HepG2 (cell line): Measurements from ENCODE around the gene PAXIP1. TPM values are rescaled to one million over a fixed set of nuclear protein-coding genes. Genes with fewer than 3 reads are reported as not detected.

Experiments used
- ATAC-seq: fragments of 200-7000 bp; cut with Tn5 transposase; 3 replicates; pipeline ENCODE4 v1.9.1; 2020; ENCODE audit warnings: mild to moderate bottlenecking, moderate library complexity
- BruUV-seq: library from RNA; stranded (reverse); fragments of 400-500 nt; replicated peaks from 2 replicates; lab custom pipeline; 2021; lab: Mats Ljungman, UMichigan
- CTCF ChIA-PET: fragments of 300-600 bp; formaldehyde crosslinking; extraction: SDS; loops from one replicate; lab custom pipeline; 2021; ENCODE audit warnings: low total read pairs, inconsistent platforms, low intra/inter-chr PET ratio; lab: Yijun Ruan, JAX
- POLR2A ChIA-PET: fragments of 350-600 bp; sonication (Branson Sonifier 250); formaldehyde crosslinking; loops from one replicate; lab custom pipeline; 2020; ENCODE audit warnings: antibody characterized with exemption, inconsistent platforms; lab: Yijun Ruan, JAX
- DNase-seq: peaks from one replicate; pipeline ENCODE4 v3.0.0-alpha.2; 2015; ENCODE audit warnings: low spot score
- FAIRE-seq: peaks from 3 replicates; lab custom pipeline; 2011; peaks lifted over from hg19 to GRCh38; lab: Jason Lieb, UNC
- H2AFZ ChIP-seq: one replicate; pipeline ENCODE4 v1.6.1; 2011; ENCODE audit warnings: low read length, inconsistent platforms
- H3K27ac ChIP-seq: fragments of 300-600 bp; 3 replicates; pipeline ENCODE4 v1.8.0; 2011; ENCODE audit warnings: mixed run types, mild to moderate bottlenecking, mixed read lengths, low read length, inconsistent platforms; ENCODE audit not compliant: insufficient read depth; ENCODE audit errors: extremely low read length
- H3K27me3 ChIP-seq, 2 experiments: fragments of 200-600 bp in 1 of 2; 2 replicates in 1 of 2; 3 replicates in 1 of 2; pipeline versions ENCODE4 v1.6.0 to v1.8.0; 2011; ENCODE audit warnings: low read length in 2 of 2, mild to moderate bottlenecking in 2 of 2, moderate library complexity in 2 of 2, inconsistent platforms in 1 of 2; ENCODE audit not compliant: insufficient read depth in 2 of 2, control insufficient read depth in 1 of 2
- H3K36me3 ChIP-seq, 2 experiments: fragments of 200-600 bp in 1 of 2; replicated peaks in 1 of 2; 2 replicates in 1 of 2; 3 replicates in 1 of 2; pipeline versions ENCODE4 v1.5.1 to v1.8.0; 2011; ENCODE audit warnings: low read length in 2 of 2, inconsistent platforms in 1 of 2; ENCODE audit not compliant: insufficient read depth in 2 of 2, control insufficient read depth in 1 of 2
- H3K4me1 ChIP-seq: 2 replicates; pipeline ENCODE4 v1.5.1; 2012; ENCODE audit warnings: low read length, inconsistent platforms; ENCODE audit not compliant: insufficient read depth
- H3K4me2 ChIP-seq: 2 replicates; pipeline ENCODE4 v1.6.0; 2011; ENCODE audit warnings: low read depth, low read length, inconsistent platforms
- H3K4me3 ChIP-seq, 3 experiments: fragments of 200-600 bp in 1 of 3; sonication (generic), shearing (Covaris generic) in 1 of 3; replicated peaks in 1 of 3; 2 replicates each; pipeline ENCODE4 v1.5.1; 2011 to 2016; ENCODE audit warnings: low read length in 3 of 3, inconsistent platforms in 2 of 3, low read depth in 2 of 3, mild to moderate bottlenecking in 2 of 3, control low read depth in 1 of 3, mixed read lengths in 1 of 3; ENCODE audit not compliant: insufficient read depth in 1 of 3
- H3K79me2 ChIP-seq: one replicate; pipeline ENCODE4 v1.6.1; 2011; ENCODE audit warnings: low read length, inconsistent platforms; ENCODE audit not compliant: insufficient read depth
- H3K9ac ChIP-seq: 2 replicates; pipeline ENCODE4 v1.6.0; 2011; ENCODE audit warnings: mild to moderate bottlenecking, low read depth, low read length, inconsistent platforms; ENCODE audit not compliant: insufficient read depth
- H3K9me3 ChIP-seq: 2 replicates; pipeline ENCODE4 v1.5.1; 2012; ENCODE audit warnings: mild to moderate bottlenecking, low read length
- H4K20me1 ChIP-seq: 2 replicates; pipeline ENCODE4 v1.6.0; 2011; ENCODE audit warnings: inconsistent platforms, mild to moderate bottlenecking, low read length, moderate library complexity; ENCODE audit not compliant: insufficient read depth
- ARNT ChIP-seq: fragments of 450-650 bp; IDR thresholded peaks from 2 replicates; pipeline ENCODE4 v1.6.1; 2017
- BATF2 ChIP-seq: sonication (generic); formaldehyde crosslinking; IDR thresholded peaks from 2 replicates; pipeline ENCODE4 v1.8.0; 2022; ENCODE audit warnings: mild to moderate bottlenecking, missing genetic modification reagents, moderate library complexity
- ETS1 ChIP-seq: sonication (generic); formaldehyde crosslinking; IDR thresholded peaks from 2 replicates; pipeline ENCODE4 v1.4.0; 2020; ENCODE audit warnings: missing genetic modification reagents
- IKZF4 ChIP-seq: sonication (generic); formaldehyde crosslinking; IDR thresholded peaks from 2 replicates; pipeline ENCODE4 v1.5.1; 2020; ENCODE audit warnings: borderline replicate concordance, mild to moderate bottlenecking, low read depth, missing genetic modification reagents; ENCODE audit errors: not compliant biosample characterization
- MED13 ChIP-seq: sonication (generic); formaldehyde crosslinking; IDR thresholded peaks from 2 replicates; pipeline ENCODE4 v1.5.0; 2020; ENCODE audit warnings: missing genetic modification reagents
- MED8 ChIP-seq: sonication (generic); formaldehyde crosslinking; IDR thresholded peaks from 2 replicates; pipeline ENCODE4 v1.8.1; 2023; ENCODE audit warnings: mild to moderate bottlenecking, missing genetic modification reagents; ENCODE audit not compliant: insufficient replicate concordance
- MYNN ChIP-seq: sonication (generic); formaldehyde crosslinking; IDR thresholded peaks from 2 replicates; pipeline ENCODE4 v1.4.0; 2020; ENCODE audit warnings: mild to moderate bottlenecking, low read depth, missing genetic modification reagents
- NPAS2 ChIP-seq: sonication (generic); formaldehyde crosslinking; IDR thresholded peaks from 2 replicates; pipeline ENCODE4 v1.8.0; 2022; ENCODE audit warnings: mild to moderate bottlenecking, missing genetic modification reagents, borderline replicate concordance
- PHB2 ChIP-seq: fragments of 450-650 bp; IDR thresholded peaks from 2 replicates; pipeline ENCODE4 v1.6.1; 2018; ENCODE audit not compliant: partially characterized antibody
- PREB ChIP-seq: sonication (generic); formaldehyde crosslinking; IDR thresholded peaks from 2 replicates; pipeline ENCODE4 v1.4.0; 2020; ENCODE audit warnings: missing genetic modification reagents
- RXRA ChIP-seq: sonication (generic); formaldehyde crosslinking; IDR thresholded peaks from 2 replicates; pipeline ENCODE4 v1.5.1; 2020; ENCODE audit warnings: missing genetic modification reagents
- SCMH1 ChIP-seq: sonication (generic); formaldehyde crosslinking; IDR thresholded peaks from 2 replicates; pipeline ENCODE4 v1.9.0; 2021; ENCODE audit warnings: missing genetic modification reagents, mild to moderate bottlenecking, borderline replicate concordance
- SRSF1 ChIP-seq: fragments of 200-400 bp; formaldehyde crosslinking; optimal IDR thresholded peaks from 2 replicates; pipeline ENCODE3; 2017; ENCODE audit warnings: mild to moderate bottlenecking, low read depth, low read length, moderate library complexity
- U2AF2 ChIP-seq: fragments of 200-400 bp; formaldehyde crosslinking; IDR thresholded peaks from 2 replicates; pipeline ENCODE4 v1.6.1; 2017; ENCODE audit warnings: low read depth, mild to moderate bottlenecking, low read length
- ZBTB10 ChIP-seq: sonication (generic); formaldehyde crosslinking; IDR thresholded peaks from 2 replicates; pipeline ENCODE4 v1.4.0; 2020; ENCODE audit warnings: missing genetic modification reagents, borderline replicate concordance
- ZNF34 ChIP-seq: sonication (generic); formaldehyde crosslinking; IDR thresholded peaks from 2 replicates; pipeline ENCODE4 v1.4.0; 2020; ENCODE audit warnings: mild to moderate bottlenecking, missing genetic modification reagents, borderline replicate concordance
- ZNF414 ChIP-seq: sonication (generic); formaldehyde crosslinking; IDR thresholded peaks from 2 replicates; pipeline ENCODE4 v1.5.0; 2020; ENCODE audit warnings: missing genetic modification reagents
- ZNF567 ChIP-seq: sonication (generic); formaldehyde crosslinking; IDR thresholded peaks from 2 replicates; pipeline ENCODE4 v1.8.1; 2023; ENCODE audit warnings: mild to moderate bottlenecking, missing genetic modification reagents, borderline replicate concordance
- ZNF761 ChIP-seq: sonication (generic); formaldehyde crosslinking; conservative IDR thresholded peaks from 2 replicates; pipeline ENCODE4 v1.4.0; 2020; ENCODE audit warnings: mild to moderate bottlenecking, missing genetic modification reagents
- WGBS: methylation state at CpG from one replicate; pipeline ENCODE4 v1.1.6; 2017; ENCODE audit warnings: low lambda C conversion rate; 5-methylcytosine and 5-hydroxymethylcytosine counted together
- in situ Hi-C: cut with HindIII; loops from 2 replicates; pipeline ENCODE4 v1.10.0; 2017; ENCODE audit warnings: low pct_unique_long_range_greater_than_20kb; ENCODE audit not compliant: extremely low pct_ligation_motif_present
- intact Hi-C: fragments of 100-400 bp; cut with micrococcal nuclease; formaldehyde crosslinking; loops from one replicate; pipeline ENCODE4 v1.10.0; 2022; ENCODE audit not compliant: unreplicated experiment
- polyA plus RNA-seq, 8 experiments: library from polyadenylated mRNA; depleted of rRNA in 3 of 8; stranded (reverse) in 7 of 8; unstranded in 1 of 8; fragments of >200 nt; fragmentation: Illumina TruSeq in 4 of 8; extraction: Trizol in 4 of 8; gene quantifications; 2 replicates each; pipeline versions ENCODE4 v1.2.1 to v1.2.3, GENCODE V29; 2011 to 2016; ENCODE audit warnings: low read depth in 4 of 8, missing spikeins in 1 of 8, mixed read lengths in 1 of 8; ENCODE audit not compliant: insufficient read depth in 1 of 8
- total RNA-seq, 5 experiments: library from RNA; depleted of rRNA; stranded (reverse); fragments of >200 nt; fragmentation: Illumina TruSeq; extraction: Trizol; gene quantifications; 2 replicates each; pipeline ENCODE4 v1.2.3, GENCODE V29; 2016; ENCODE audit warnings: low read depth in 1 of 5

PAXIP1 gene
- total and polyA plus RNA-seq, 2 of the 13 experiments (the other 11 are each of a cell fraction or from before 2014, with no cell fraction given), result 11.6 to 16.2 TPM

- Histone ChIP-seq H2AFZ (no peak overlapping the region), H3K9me3 (no peaks in the 10 kb centered on the region), H3K4me2 (no peak overlapping the region), H3K4me3 (no peak overlapping the region), H3K79me2 (no peaks in the 10 kb centered on the region), H3K4me1 (peaks cover 6% of the 10 kb centered on the region; the same call in 1 of the 2 replicates), H3K27me3 (no peaks in the 10 kb centered on the region), H3K27ac (no peak overlapping the region), H4K20me1 (no peaks in the 10 kb centered on the region), H3K9ac (no peak overlapping the region), H3K36me3 (peaks cover 6 to 43% of the 10 kb centered on the region in 2 experiments)
- no TSS peak for BruUV-seq
- intact Hi-C loops, result no loop called here
- ATAC-seq (peak; percentile 53; the same call in 1 of the 3 replicates), DNase-seq (no peak), FAIRE-seq (no peak)
- 89% methylated on average over 5 of the region's 5 CpGs for WGBS
- in situ Hi-C loops, result no loop called here
- TF ChIP-seq RXRA (CRISPR knock-in tag), result no peak
- no peak for TF ChIP-seq BATF2 (CRISPR knock-in tag)
- no peak for TF ChIP-seq U2AF2
- TF ChIP-seq ZNF567 (CRISPR knock-in tag), result no peak
- TF ChIP-seq PHB2, result no peak
- no peak for TF ChIP-seq ETS1
- no peak for TF ChIP-seq MED8
- no peak for TF ChIP-seq ZNF761 (CRISPR knock-in tag)
- TF ChIP-seq ARNT, result no peak
- no peak for TF ChIP-seq SCMH1 (CRISPR knock-in tag)
- no peak for TF ChIP-seq IKZF4
- no peak for TF ChIP-seq ZNF34
- TF ChIP-seq ZBTB10 (CRISPR knock-in tag), result no peak
- no peak for TF ChIP-seq NPAS2 (CRISPR knock-in tag)
- TF ChIP-seq PREB (CRISPR knock-in tag), result no peak
- TF ChIP-seq ZNF414 (CRISPR knock-in tag), result no peak
- TF ChIP-seq SRSF1, result no peak
- no peak for TF ChIP-seq MYNN (CRISPR knock-in tag)
- TF ChIP-seq MED13 (CRISPR knock-in tag), result no peak
- POLR2A ChIA-PET, result no interaction called here
- CTCF ChIA-PET, result no interaction called here
These were observed 55.3 kb downstream of the PAXIP1 start for GRCh38 chr7:154947604-154948003.
